Measurements from ENCODE around the gene AFDN.

DNA sequence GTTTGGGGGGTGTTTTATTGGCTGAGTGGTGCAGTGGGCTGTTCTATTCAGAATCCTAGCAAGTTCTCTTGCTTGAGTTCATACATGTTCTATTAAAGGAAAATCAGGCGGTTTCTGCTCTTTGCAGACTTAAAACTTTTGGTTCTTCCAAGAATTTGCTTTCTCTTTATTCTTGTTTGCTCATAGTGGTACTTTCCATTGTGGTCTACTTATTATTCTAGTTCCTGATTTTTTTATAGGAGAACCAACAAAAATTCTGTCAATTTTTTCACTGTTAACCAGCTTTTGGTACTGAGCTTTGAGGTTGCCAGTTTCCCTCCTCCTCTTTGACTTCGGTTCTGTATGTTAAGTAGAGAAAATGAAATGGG lies 6.7 kb downstream of the AFDN start:
- TF ChIP-seq, protein P1, sequence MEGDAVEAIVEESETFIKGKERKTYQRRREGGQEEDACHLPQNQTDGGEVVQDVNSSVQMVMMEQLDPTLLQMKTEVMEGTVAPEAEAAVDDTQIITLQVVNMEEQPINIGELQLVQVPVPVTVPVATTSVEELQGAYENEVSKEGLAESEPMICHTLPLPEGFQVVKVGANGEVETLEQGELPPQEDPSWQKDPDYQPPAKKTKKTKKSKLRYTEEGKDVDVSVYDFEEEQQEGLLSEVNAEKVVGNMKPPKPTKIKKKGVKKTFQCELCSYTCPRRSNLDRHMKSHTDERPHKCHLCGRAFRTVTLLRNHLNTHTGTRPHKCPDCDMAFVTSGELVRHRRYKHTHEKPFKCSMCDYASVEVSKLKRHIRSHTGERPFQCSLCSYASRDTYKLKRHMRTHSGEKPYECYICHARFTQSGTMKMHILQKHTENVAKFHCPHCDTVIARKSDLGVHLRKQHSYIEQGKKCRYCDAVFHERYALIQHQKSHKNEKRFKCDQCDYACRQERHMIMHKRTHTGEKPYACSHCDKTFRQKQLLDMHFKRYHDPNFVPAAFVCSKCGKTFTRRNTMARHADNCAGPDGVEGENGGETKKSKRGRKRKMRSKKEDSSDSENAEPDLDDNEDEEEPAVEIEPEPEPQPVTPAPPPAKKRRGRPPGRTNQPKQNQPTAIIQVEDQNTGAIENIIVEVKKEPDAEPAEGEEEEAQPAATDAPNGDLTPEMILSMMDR (IDR thresholded peaks at IDR 0.05), result no peak
- no peak for TF ChIP-seq POLR2A (IDR thresholded peaks at IDR 0.05)
